Endodermal cell (in vitro differentiated cells): Measurements from ENCODE around the gene C1orf198. TPM values are rescaled to one million over a fixed set of nuclear protein-coding genes. Genes with fewer than 3 reads are reported as not detected.

Experiments
- DNase-seq: peaks from one replicate; pipeline ENCODE4 v3.0.0-alpha.2; 2017
- H3K27ac ChIP-seq: 2 replicates; pipeline ENCODE4 v1.5.1; 2013; ENCODE audit warnings: mild to moderate bottlenecking, low read depth, low read length, moderate library complexity
- H3K27me3 ChIP-seq: 2 replicates; pipeline ENCODE4 v1.6.1; 2013; ENCODE audit warnings: mild to moderate bottlenecking, low read length, moderate library complexity; ENCODE audit not compliant: insufficient read depth, control insufficient read depth, poor library complexity, severe bottlenecking
- H3K36me3 ChIP-seq: 2 replicates; pipeline ENCODE4 v1.7.0; 2013; ENCODE audit warnings: mild to moderate bottlenecking, low read length, moderate library complexity; ENCODE audit not compliant: control insufficient read depth, insufficient read depth
- H3K4me1 ChIP-seq: one replicate; pipeline ENCODE4 v1.7.0; 2013; ENCODE audit warnings: low read length; ENCODE audit not compliant: control insufficient read depth, insufficient read depth
- H3K4me3 ChIP-seq: 2 replicates; pipeline ENCODE4 v1.5.1; 2013; ENCODE audit warnings: mild to moderate bottlenecking, low read length, moderate library complexity
- H3K9ac ChIP-seq: 2 replicates; pipeline ENCODE4 v1.6.1; 2013; ENCODE audit warnings: mild to moderate bottlenecking, low read length, moderate library complexity; ENCODE audit not compliant: poor library complexity, severe bottlenecking; ENCODE audit errors: extremely low read depth
- H3K9me3 ChIP-seq: 2 replicates; pipeline ENCODE4 v1.6.1; 2013; ENCODE audit warnings: mild to moderate bottlenecking, low read length, moderate library complexity; ENCODE audit not compliant: control insufficient read depth
- H3K27ac Mint-ChIP-seq: 2 replicates; pipeline ENCODE4 v1.8.0; 2020; ENCODE audit warnings: mixed read lengths
- H3K27me3 Mint-ChIP-seq: 2 replicates; pipeline ENCODE4 v1.8.0; 2021; ENCODE audit warnings: mild to moderate bottlenecking, mixed read lengths; ENCODE audit not compliant: insufficient read depth
- H3K36me3 Mint-ChIP-seq: 2 replicates; pipeline ENCODE4 v1.8.0; 2020; ENCODE audit warnings: low read depth, mixed read lengths
- H3K4me1 Mint-ChIP-seq: 2 replicates; pipeline ENCODE4 v1.8.0; 2020; ENCODE audit warnings: mixed read lengths
- H3K4me3 Mint-ChIP-seq: 2 replicates; pipeline ENCODE4 v1.8.0; 2020; ENCODE audit warnings: mild to moderate bottlenecking, moderate library complexity, mixed read lengths
- H3K9me3 Mint-ChIP-seq: 2 replicates; pipeline ENCODE4 v1.8.0; 2020; ENCODE audit warnings: mild to moderate bottlenecking, mixed read lengths
- CTCF ChIP-seq: fragments of 200-600 bp; sonication (generic); conservative IDR thresholded peaks from 2 replicates; pipeline ENCODE4 v1.5.0; 2021; ENCODE audit warnings: antibody characterized with exemption, mild to moderate bottlenecking
- WGBS, 2 experiments: methylation state at CpG; one replicate each; pipeline versions ENCODE4 v1.1.5 to v1.1.7; 2013; ENCODE audit warnings: missing lambda C conversion rate in 2 of 2, mixed read lengths in 1 of 2; ENCODE audit not compliant: insufficient coverage in 1 of 2, insufficient read length in 1 of 2; 5-methylcytosine and 5-hydroxymethylcytosine counted together
- total RNA-seq, 2 donors: library from RNA; stranded (reverse); fragmentation: NEBNext Ultra II Directional in 1 of 2; extraction: Animal tissue kit (Norgen Biotek cat#: 25700) in 1 of 2; gene quantifications; 2 replicates in 1 of 2; 3 replicates in 1 of 2; pipeline ENCODE4 v1.2.1, GENCODE V29; 2021

C1orf198 gene
- total RNA-seq, 2 donors from 2014 or later, result 37.5 to 44.8 TPM

- Histone ChIP-seq H3K9ac (no peak overlapping the region), H3K27me3 (no peaks in the 10 kb centered on the region), H3K36me3 (peaks cover 13% of the 10 kb centered on the region), H3K9me3 (no peaks in the 10 kb centered on the region), H3K4me1 (no peaks in the 10 kb centered on the region), H3K4me3 (no peak overlapping the region), H3K27ac (no peak overlapping the region)
- 85 to 93% methylated on average over 8 of the region's 8 CpGs for WGBS, 2 experiments
- TF ChIP-seq CTCF, result no peak
- no peaks in the 10 kb centered on the region for H3K4me1 Mint-ChIP-seq
- no peak for DNase-seq
- H3K9me3 Mint-ChIP-seq, result no peaks in the 10 kb centered on the region
- peaks cover 1% of the 10 kb centered on the region for H3K27me3 Mint-ChIP-seq
- no peak overlapping the region for H3K4me3 Mint-ChIP-seq
- H3K27ac Mint-ChIP-seq, result no peak overlapping the region
- peaks cover 17% of the 10 kb centered on the region for H3K36me3 Mint-ChIP-seq
Measured at GRCh38 chr1:230916587-230917283, 48.4 kb upstream of the C1orf198 start.

GRCh38 chr1:230915078-230915477 is 46.8 kb upstream of the C1orf198 start:
- Histone ChIP-seq H3K4me1 (no peaks in the 10 kb centered on the region), H3K36me3 (peaks cover 20% of the 10 kb centered on the region), H3K27me3 (no peaks in the 10 kb centered on the region), H3K27ac (no peak overlapping the region), H3K4me3 (no peak overlapping the region), H3K9ac (no peak overlapping the region), H3K9me3 (no peaks in the 10 kb centered on the region)
- no peak overlapping the region for H3K27ac Mint-ChIP-seq
- no peak for DNase-seq
- H3K27me3 Mint-ChIP-seq, result peaks cover 1% of the 10 kb centered on the region
- no peak overlapping the region for H3K4me3 Mint-ChIP-seq
- TF ChIP-seq CTCF, result no peak
- peaks cover 15% of the 10 kb centered on the region for H3K36me3 Mint-ChIP-seq
- no peaks in the 10 kb centered on the region for H3K4me1 Mint-ChIP-seq
- H3K9me3 Mint-ChIP-seq, result no peaks in the 10 kb centered on the region

GRCh38 chr1:230913496-230913895 is 45.2 kb upstream of the C1orf198 start:
- Histone ChIP-seq H3K27ac (no peak overlapping the region), H3K4me3 (no peak overlapping the region), H3K4me1 (no peaks in the 10 kb centered on the region), H3K36me3 (peaks cover 22% of the 10 kb centered on the region), H3K27me3 (no peaks in the 10 kb centered on the region), H3K9me3 (no peaks in the 10 kb centered on the region), H3K9ac (no peak overlapping the region)
- Mint-ChIP-seq H3K27me3 (peaks cover 1% of the 10 kb centered on the region), H3K9me3 (no peaks in the 10 kb centered on the region), H3K4me1 (no peaks in the 10 kb centered on the region), H3K4me3 (no peak overlapping the region), H3K27ac (no peak overlapping the region), H3K36me3 (peaks cover 14% of the 10 kb centered on the region)
- DNase-seq, result no peak
- 92 to 100% methylated on average over 2 of the region's 2 CpGs for WGBS, 2 experiments
- no peak for TF ChIP-seq CTCF
